HuH-7.5 (cell line): Measurements from ENCODE around the gene PECR.
"Not testable (repeated sequence)": the region's sequence is repeated elsewhere in the genome, so short reads cannot be mapped to it uniquely, and the experiment has no call there.

Experiments used
- DNase-seq: peaks from one replicate; pipeline ENCODE4 v3.0.0; 2011; ENCODE audit warnings: low spot score

PECR gene

GRCh38 chr2:216104691-216105090, 23.1 kb upstream of the PECR start:
- DNase-seq, result no peak

DNA sequence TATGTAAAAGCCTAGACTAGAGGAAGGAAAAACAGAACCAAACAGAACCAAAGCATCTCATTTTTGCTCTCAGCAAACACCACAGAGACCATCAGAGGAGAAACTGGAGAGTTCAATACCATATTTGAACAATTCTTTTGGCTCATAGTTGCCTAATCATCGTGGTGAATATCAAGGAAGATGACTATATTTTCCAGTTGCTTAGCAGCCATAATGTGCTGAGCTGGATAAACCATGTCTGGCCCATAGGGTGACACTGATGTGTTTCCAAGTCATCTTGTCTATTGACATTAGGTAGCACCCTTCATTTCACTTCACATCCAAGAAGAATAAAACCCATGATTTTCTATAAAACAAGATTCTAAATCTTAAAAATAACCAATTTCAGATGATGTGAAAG, 21.6 kb upstream of the PECR start:
- DNase-seq, result no peak

DNA sequence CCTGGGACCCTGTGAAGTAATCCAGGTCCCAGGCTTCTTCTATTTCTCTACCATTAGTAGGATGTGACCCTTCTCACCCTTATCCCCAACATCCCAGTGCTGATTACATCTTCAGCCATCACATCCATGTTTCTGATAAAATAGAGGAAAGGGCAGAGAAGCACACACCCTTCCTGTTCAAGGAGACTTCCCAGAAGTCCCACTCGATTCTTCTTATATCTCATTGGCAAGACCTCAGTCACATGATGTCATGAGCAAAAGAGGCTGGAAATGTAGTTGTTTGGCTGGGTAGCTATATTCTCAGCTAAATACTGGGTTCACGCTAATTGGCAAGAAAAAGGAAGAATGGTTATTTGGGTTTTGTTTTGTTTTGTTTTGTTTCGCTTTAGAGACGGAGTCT, 19.5 kb upstream of the PECR start:
- DNase-seq, result no peak

DNA sequence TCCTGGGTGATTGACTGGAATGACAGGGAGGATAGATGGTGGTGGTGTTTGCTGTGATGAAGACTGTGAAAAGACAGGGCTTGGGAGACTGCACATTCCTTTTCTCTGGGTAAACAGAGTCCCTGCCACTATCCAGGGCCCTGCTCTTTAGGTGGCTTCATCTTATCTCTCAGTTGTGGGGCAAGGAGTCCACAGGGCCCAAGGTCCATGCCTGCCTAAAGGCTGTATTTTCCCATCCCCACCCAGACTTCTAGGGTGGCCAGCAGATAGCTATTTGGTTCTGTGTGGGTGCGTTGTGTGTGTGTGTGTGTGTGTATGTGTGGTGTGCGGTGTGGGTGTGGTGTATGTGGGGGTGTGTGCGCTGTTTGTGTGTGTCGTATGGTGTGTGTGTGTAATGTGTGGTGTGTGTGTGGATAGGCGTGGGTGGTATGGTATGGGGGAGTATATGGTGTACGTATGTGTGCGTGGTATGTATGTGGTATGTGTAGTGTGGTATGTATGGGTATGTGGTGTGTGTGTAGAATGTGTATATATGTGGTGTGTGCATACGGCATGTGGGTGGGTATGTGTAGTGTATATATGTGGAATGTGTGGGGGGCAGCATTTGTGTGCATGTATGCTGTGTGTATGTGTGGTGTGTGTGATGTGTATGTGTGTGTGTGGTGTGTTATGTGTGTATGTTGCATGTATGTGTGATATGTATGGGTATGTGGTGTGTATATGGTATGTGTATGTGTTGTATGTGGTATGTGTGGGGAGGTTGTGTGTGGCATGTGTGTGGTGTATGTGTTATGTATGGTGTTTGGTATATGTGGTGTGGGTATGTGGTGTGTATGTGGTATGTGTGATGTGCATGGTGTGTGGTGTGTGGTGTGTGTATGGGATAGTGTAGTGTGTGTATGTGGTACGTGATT, 17.1 kb upstream of the PECR start:
- no peak for DNase-seq

DNA sequence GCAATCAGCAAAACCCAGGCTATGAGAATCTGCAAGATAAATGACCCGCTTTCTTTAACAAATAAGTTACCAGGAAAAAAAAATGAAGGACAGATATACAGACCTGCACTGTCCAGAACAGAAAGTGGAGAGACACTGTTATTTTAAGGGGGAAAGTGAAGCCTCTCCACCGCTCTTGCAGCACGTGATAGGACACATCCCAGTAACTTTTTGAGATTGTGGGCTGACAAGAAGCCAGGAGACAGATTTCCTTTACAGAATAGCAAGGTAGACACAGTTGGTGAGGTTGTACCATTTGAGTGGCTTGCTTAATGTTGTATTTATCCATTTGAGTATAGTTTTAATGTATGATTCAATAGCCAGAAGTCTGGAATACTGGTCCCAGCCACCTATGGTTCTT, 13.1 kb upstream of the PECR start:
- no peak for DNase-seq

GRCh38 chr2:216092646-216093045, 11.0 kb upstream of the PECR start:
- no peak for DNase-seq

DNA sequence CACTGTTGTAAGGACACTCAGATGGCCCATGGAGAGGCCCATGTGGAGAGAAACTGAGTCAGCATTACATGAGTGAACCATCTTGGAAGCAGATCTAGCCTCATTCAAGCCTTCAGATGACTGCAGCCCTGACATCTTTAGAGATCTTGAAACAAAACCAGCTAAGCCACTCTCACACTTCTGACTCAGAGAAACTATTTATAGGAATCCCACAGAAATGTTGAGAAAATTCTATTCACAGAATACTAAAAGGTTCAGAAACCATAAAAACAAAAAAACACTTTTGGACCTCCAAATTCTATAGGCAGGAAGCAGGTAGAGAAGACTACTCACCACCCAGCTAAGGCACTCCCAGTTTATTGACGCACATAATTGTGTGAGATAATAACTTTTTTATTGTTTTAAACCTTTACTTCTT, 8.8 kb upstream of the PECR start:
- DNase-seq, result no peak

- DNase-seq, result no peak
Measured at GRCh38 chr2:216086207-216086893, 4.7 kb upstream of the PECR start.

GRCh38 chr2:216084547-216084946, 2.9 kb upstream of the PECR start:
- DNase-seq, result no peak

GRCh38 chr2:216083464-216084281, 2.1 kb upstream of the PECR start:
- no peak for DNase-seq

DNA sequence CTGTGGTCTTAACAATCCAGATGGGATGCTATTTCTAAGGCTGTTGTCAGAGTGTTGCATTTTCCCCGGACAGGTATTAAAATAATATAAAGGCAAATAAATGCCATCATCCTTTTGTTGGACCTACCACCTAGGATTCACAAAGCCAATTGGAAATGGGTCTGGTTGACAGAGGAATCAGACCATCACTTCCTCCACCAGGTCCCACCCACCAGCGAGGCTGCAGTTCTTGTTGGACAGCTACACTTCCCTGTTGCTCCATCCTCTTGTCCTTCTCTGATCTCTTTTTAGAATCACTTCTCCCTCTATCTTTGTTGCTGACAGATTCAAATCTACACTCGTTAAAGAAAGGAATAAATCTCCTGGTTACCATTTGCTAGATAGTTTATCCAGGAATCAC, 1.2 kb upstream of the PECR start:
- DNase-seq, result no peak

- peak; percentile 42 for DNase-seq
Measured at GRCh38 chr2:216082117-216082711, 605 bp upstream of the PECR start.

DNA sequence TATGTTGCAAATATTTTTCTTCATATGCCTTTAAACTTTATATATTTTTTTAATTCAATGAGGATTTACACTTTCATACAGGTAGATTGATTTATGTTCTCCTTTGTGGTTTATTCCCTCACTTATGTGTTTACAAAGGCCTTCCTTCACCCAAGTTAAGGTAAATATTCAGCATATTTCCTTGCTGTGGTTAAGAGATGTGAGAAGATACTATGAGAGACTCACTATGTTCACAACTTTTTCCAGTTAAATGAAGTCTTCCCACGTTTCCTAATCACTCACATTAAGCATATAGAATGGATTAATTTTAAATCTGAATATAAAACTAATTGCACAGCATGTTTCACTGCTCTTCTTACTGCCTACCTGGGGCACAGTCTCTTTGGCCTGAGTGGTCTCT, 597 bp downstream of the PECR start:
- DNase-seq, result no peak

DNA sequence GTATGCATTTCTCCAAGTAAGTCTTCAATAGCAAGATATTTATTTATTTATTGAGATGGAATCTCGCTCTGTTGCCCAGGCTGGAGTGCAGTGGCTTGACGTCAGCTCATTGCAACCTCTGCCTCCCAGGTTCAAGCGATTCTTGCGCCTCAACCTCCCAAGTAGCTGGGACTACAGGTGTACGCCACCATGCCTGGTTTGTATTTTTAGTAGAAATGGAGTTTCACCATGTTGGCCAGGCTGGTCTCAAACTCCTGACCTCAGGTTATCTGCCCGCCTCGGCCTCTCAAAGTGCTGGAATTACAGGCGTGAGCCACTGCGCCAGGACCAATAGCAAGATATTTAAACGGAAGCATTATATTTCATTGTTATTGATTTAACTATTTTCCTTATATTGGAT, 1.6 kb downstream of the PECR start:
- DNase-seq, result not testable (repeated sequence)

DNA sequence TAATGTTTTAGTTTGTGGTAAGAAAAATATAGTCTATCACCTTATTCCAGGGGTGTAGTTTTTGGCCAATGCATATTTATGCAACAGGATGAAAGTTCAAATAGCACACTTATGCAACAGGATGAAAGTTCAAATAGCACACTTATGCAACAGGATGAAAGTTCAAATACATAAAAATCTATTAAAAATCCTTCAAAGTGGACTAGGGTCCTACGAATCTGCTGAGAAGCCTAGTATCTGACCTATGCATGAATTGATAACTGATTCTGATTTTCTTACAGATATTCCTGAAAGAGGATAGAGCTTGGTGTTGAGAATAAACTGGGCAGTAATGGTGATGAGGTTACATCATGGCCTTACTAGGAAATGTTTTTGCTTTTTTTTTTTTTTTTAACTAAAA, 2.8 kb downstream of the PECR start:
- DNase-seq, result no peak

DNA sequence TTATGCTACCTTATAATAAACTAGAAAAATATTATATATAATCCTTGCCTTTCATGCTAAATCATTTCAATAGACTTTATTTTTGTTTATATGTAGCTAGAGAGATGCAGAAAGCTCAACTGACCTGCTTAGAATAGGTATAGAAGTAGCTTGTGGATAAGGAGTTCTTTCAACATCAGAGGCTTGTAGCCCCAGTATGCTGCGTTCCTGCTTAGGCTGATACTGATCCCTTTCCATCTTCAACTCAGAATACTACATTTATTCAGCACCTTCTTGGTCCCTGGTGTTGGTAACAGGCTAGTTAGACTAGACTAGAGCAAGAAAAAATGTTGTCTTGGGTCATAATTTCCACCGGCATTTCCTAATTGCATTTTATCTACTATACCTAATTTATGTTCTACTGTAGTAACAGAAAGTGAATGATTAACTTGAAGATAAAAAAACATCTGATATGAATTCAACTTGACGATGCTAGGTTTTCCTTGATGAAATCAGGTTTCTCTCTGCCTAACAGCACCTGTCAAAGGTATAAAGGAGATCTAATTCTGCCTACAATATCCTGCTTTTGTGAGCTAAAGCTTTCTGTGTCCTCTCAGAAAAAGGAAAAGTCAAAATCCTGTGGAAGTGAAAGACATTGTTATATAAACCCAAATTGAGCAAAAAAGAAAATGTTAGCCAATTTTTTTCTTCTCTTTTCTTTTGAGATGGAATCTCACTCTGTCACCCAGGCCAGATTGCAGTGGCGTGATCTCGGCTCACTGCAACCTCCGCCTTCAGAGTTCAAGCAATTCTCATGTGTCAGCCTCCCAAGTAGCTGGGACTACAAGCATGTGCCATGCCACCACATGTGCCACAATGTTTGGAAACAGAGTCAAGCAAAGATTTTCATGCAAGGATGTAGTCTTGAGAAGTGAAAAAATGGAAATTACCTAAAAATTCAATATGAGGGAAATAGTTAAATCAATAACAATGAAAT, 5.8 kb downstream of the PECR start:
- DNase-seq, result no peak

DNA sequence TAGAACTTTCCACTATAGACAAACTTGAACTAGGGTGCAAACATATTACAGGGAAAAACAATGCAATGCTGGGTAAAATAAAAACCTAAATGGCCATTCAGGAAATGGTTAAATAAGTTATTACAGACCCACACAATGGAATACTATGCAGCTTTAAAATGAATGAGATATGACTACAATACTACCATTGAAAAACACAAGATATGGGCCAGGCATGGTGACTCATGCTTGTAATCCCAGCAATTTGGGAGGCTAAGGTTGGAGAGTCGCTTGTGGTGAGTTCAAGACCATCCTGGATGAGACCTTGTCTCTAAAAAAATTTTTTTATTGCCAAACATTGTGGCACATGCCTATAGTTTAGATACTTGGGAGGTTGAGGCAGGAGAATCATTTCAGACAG, 6.8 kb downstream of the PECR start:
- DNase-seq, result no peak

DNA sequence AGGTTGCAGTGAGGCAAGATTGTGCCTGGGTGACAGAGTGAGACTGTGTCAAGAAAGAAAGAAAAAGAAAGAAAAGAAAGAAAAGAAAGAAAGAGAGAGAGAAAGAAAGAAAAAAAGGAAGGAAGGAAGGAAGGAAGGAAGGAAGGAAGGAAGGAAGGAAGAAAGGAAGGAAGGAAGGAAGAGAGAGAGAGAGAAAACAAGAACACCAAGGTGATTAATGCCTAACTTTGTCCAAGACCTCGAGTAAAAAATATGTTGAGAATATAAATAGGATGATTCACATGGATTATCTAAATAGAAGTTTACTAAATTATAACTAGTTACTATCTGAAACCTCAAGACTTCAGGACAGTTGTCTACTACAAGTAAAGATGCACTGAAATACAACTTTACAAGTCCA, 7.2 kb downstream of the PECR start:
- DNase-seq, result no peak

GRCh38 chr2:216073773-216074172, 7.8 kb downstream of the PECR start:
- no peak for DNase-seq

DNA sequence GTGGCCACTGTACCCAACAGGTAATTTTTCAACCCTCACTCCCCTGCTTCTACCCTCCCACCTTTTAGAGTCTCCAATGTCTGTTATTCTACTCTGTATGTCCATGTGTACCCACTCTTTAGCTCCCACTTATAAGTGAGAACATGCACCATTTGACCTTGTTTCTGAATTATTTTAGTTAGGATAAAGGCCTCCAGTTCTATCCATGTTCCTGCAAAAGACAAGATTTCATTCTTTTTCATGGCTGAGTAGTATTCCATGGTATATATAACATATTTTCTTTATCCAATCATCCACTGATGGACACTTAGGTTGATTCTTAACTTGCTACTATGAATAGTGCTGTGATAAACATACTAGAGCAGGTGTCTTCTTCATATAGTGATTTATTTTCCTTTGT, 9.1 kb downstream of the PECR start:
- no peak for DNase-seq
